Ovary (tissue), 9 donors: ENCODE measurements around the gene BABAM2. TPM values are rescaled to one million over a fixed set of nuclear protein-coding genes. Genes with fewer than 3 reads are reported as not detected.

Source experiments
- DNase-seq, 5 donors: peaks; one replicate each; pipeline ENCODE4 v3.0.0-alpha.2; 2019 to 2020
- H3K27ac ChIP-seq, 2 donors: fragments of 200-600 bp; one replicate each; pipeline versions ENCODE4 v1.5.1 to v1.8.0; 2019 to 2022
- H3K27me3 ChIP-seq: fragments of 200-600 bp; one replicate; pipeline ENCODE4 v1.8.0; 2022
- H3K36me3 ChIP-seq: fragments of 200-600 bp; sonication (generic); one replicate; pipeline ENCODE4 v1.5.1; 2019
- H3K4me1 ChIP-seq: one replicate; pipeline ENCODE4 v1.8.1; 2013; ENCODE audit warnings: mild to moderate bottlenecking, moderate library complexity; ENCODE audit not compliant: insufficient read depth
- H3K4me3 ChIP-seq: fragments of 200-600 bp; sonication (generic); one replicate; pipeline ENCODE4 v1.5.1; 2017
- H3K9me3 ChIP-seq, 2 donors: fragments of 200-600 bp in 1 of 2; sonication (generic) in 1 of 2; one replicate each; pipeline versions ENCODE4 v1.5.1 to v1.8.1; 2013 to 2019; ENCODE audit warnings: mild to moderate bottlenecking in 1 of 2, moderate library complexity in 1 of 2
- CTCF ChIP-seq, 3 donors: fragments of 450-650 bp in 2 of 3; fragments of 200-600 bp in 1 of 3; IDR thresholded peaks; one replicate each; pipeline versions ENCODE4 v1.5.1 to v1.8.0; 2016 to 2022; ENCODE audit warnings: antibody characterized with exemption in 3 of 3, mild to moderate bottlenecking in 1 of 3
- EP300 ChIP-seq: sonication (generic); formaldehyde crosslinking; IDR thresholded peaks from one replicate; pipeline ENCODE4 v1.6.1; 2017; ENCODE audit warnings: antibody characterized with exemption
- POLR2A ChIP-seq: fragments of 450-650 bp; IDR thresholded peaks from one replicate; pipeline ENCODE4 v1.6.1; 2017; ENCODE audit warnings: antibody characterized with exemption, mild to moderate bottlenecking, moderate library complexity
- WGBS, 3 donors: extraction: QIAGEN DNeasy Blood & Tissue Kit in 1 of 3; methylation state at CpG; one replicate each; pipeline versions ENCODE4 v1.1.5 to v1.1.7; 2013 to 2017; 5-methylcytosine and 5-hydroxymethylcytosine counted together
- intact Hi-C, 4 donors: fragments of 100-400 bp; cut with DNase I; formaldehyde crosslinking; loops; one replicate each; pipeline versions ENCODE4 v1.11.0 to v1.15.1; 2022 to 2023
- polyA plus RNA-seq, 2 donors: library from polyadenylated mRNA; stranded (reverse); fragments of 200-250 nt in 1 of 2; fragments of 350-450 nt in 1 of 2; fragmentation: Illumina TruSeq in 1 of 2; extraction: RNeasy Lipid Tissue Mini Kit (QIAGEN cat#74804) in 1 of 2; gene quantifications; one replicate each; pipeline ENCODE4 v1.2.3, GENCODE V29; 2013 to 2014
- total RNA-seq, 7 donors: library from RNA; depleted of rRNA in 2 of 7; stranded (reverse); fragments of >200 nt in 2 of 7; fragmentation: NEBNext Ultra II Directional in 3 of 7; extraction: Animal tissue kit (Norgen Biotek cat#: 25700) in 3 of 7; gene quantifications; one replicate each; pipeline versions ENCODE4 v1.1.0 to v1.2.4, GENCODE V29; 2016 to 2023
- donor health status: DM: no; HTN: no; CAD: no; lungs with moderate emphysema.
- donor health status: DM: no; HTN: no; CAD: no.
- donor health status: Bipolar disorder and iron deficiency.
- donor health status: DM: yes; HTN: yes; CAD: no.
- donor health status: DM: no; HTN: no; CAD: no.
- donor health status: DM: yes; HTN: yes; CAD: no.

The BABAM2 gene
- total and polyA plus RNA-seq, 9 donors = 22.0 to 96.7 (median 46.8) TPM

- intact Hi-C loops = loop anchor here (2.0 to 10.0 kb wide), 5 partner anchors 64 to 506 kb away; partner anchors contain the start of gene FOSL2 (in 2 of the 4)
- TF ChIP-seq POLR2A = peak; percentile 3
- peak; percentile 91 for TF ChIP-seq EP300
- TF ChIP-seq CTCF (IDR thresholded peaks at IDR 0.05) = peak in 1 of 3 donors; percentile 3
- 12 to 15% (median 12%) methylated on average over 24 of the region's 24 CpGs for WGBS, 3 donors
- peaks cover 3% of the 10 kb centered on the region for H3K4me1 ChIP-seq
- H3K27ac ChIP-seq = peak overlapping the region; percentile 76 to 97
- H3K36me3 ChIP-seq = no peaks in the 10 kb centered on the region
- peak; percentile 83 to 93 (median 89) for DNase-seq
- H3K27me3 ChIP-seq = peaks cover 3% of the 10 kb centered on the region
- H3K4me3 ChIP-seq = peak overlapping the region; percentile 87
- no peaks in the 10 kb centered on the region for H3K9me3 ChIP-seq
These were observed 569 bp downstream of the BABAM2 start for GRCh38 chr2:27890924-27891672.

- Histone ChIP-seq H3K4me1 (peaks cover 3% of the 10 kb centered on the region), H3K4me3 (no peak overlapping the region), H3K27me3 (peaks cover 3% of the 10 kb centered on the region), H3K27ac (peak overlapping the region in 1 of 2 donors; percentile 97), H3K36me3 (no peaks in the 10 kb centered on the region), H3K9me3 (no peaks in the 10 kb centered on the region)
- WGBS, 3 donors = 68 to 73% (median 72%) methylated on average over 5 of the region's 5 CpGs
- no peak for DNase-seq
- no peak for TF ChIP-seq POLR2A
- TF ChIP-seq EP300 = no peak
- TF ChIP-seq CTCF (IDR thresholded peaks at IDR 0.05) = no peak
- intact Hi-C loops = loop anchor here (2.0 to 10.0 kb wide), 5 partner anchors 63 to 506 kb away; partner anchors contain the start of gene FOSL2 (in 2 of the 4)
These were observed 1.2 kb downstream of the BABAM2 start for GRCh38 chr2:27891673-27892105.

GRCh38 chr2:27893006-27893405 is 2.5 kb downstream of the BABAM2 start:
- TF ChIP-seq EP300 (no peak), POLR2A (no peak), CTCF (IDR thresholded peaks at IDR 0.05) (no peak)
- 79 to 83% (median 79%) methylated on average over 3 of the region's 3 CpGs for WGBS, 3 donors
- intact Hi-C loops = loop anchor here (5.0 to 10.0 kb wide), 4 partner anchors 62 to 504 kb away; partner anchors contain the start of gene FOSL2 (in 1 of the 4)
- Histone ChIP-seq H3K27ac (no peak overlapping the region), H3K27me3 (peaks cover 3% of the 10 kb centered on the region), H3K4me3 (no peak overlapping the region), H3K9me3 (no peaks in the 10 kb centered on the region), H3K4me1 (peaks cover 3% of the 10 kb centered on the region), H3K36me3 (no peaks in the 10 kb centered on the region)
- DNase-seq = no peak

GRCh38 chr2:27897717-27898116 is 7.2 kb downstream of the BABAM2 start:
- TF ChIP-seq POLR2A = no peak
- no peak for TF ChIP-seq EP300
- no peak for TF ChIP-seq CTCF (IDR thresholded peaks at IDR 0.05)
- H3K4me3 ChIP-seq = no peak overlapping the region
- H3K9me3 ChIP-seq = no peaks in the 10 kb centered on the region
- intact Hi-C loops = loop anchor here in 2 of 4 donors (10.0 kb wide), 2 partner anchors 57 to 497 kb away; partner anchors contain the start of gene FOSL2 (in 1 of the 2)
- H3K27ac ChIP-seq = no peak overlapping the region
- no peak for DNase-seq
- H3K27me3 ChIP-seq = no peaks in the 10 kb centered on the region
- H3K36me3 ChIP-seq = no peaks in the 10 kb centered on the region
- H3K4me1 ChIP-seq = no peaks in the 10 kb centered on the region
